ENCODE results near the gene COA8.
A peak's percentile ranks its signal among the peaks of the same experiment; 100 is the strongest.

The COA8 gene, protein sequence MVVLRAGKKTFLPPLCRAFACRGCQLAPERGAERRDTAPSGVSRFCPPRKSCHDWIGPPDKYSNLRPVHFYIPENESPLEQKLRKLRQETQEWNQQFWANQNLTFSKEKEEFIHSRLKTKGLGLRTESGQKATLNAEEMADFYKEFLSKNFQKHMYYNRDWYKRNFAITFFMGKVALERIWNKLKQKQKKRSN

DNA sequence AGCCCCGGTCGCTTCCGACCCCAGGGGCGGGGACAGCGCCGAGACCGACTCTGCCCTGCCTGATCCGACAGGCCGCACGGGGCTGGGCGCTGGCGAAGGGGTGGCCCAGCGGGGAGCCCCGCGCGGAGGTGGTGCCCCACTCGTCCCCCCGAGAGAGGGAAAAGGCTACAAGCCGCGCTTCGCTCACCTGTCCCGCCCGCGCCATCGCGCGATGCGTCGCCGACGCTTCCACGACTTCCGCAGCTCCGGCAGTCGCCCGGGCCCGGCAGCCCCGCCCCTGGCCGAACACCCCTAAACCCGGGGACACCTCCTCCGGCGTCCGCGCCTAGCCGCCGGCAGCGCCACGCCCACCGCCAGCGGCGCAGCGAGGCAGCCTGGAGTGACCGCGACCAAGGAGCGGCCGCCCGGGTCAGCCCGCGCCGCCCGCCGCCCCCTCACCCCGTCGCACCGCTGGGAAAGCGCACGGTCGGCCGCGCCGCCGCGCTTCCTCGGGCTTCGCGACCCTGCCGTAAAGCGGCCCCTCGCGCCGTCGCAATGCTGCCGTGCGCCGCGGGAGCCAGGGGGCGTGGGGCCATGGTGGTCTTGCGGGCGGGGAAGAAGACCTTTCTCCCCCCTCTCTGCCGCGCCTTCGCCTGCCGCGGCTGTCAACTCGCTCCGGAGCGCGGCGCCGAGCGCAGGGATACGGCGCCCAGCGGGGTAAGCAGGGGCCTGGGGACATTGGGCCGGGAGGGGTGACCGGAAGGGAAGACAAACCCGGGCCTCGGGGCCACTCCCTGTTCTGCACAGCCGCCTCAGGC is at the start of gene COA8, which contains the start of gene BAG5:
Gene COA8, plus strand, starts transcription at position 532 of the 797 bp plus-strand sequence. Its CDS starts 42 bp downstream, at position 574.
Gene BAG5, minus strand, starts transcription at position 229 of the 797 bp plus-strand sequence. CDS start 1,493 bp downstream, outside the sequence.
- DNase-seq (ENCODE audit: low read depth) = peak; percentile 73

DNA sequence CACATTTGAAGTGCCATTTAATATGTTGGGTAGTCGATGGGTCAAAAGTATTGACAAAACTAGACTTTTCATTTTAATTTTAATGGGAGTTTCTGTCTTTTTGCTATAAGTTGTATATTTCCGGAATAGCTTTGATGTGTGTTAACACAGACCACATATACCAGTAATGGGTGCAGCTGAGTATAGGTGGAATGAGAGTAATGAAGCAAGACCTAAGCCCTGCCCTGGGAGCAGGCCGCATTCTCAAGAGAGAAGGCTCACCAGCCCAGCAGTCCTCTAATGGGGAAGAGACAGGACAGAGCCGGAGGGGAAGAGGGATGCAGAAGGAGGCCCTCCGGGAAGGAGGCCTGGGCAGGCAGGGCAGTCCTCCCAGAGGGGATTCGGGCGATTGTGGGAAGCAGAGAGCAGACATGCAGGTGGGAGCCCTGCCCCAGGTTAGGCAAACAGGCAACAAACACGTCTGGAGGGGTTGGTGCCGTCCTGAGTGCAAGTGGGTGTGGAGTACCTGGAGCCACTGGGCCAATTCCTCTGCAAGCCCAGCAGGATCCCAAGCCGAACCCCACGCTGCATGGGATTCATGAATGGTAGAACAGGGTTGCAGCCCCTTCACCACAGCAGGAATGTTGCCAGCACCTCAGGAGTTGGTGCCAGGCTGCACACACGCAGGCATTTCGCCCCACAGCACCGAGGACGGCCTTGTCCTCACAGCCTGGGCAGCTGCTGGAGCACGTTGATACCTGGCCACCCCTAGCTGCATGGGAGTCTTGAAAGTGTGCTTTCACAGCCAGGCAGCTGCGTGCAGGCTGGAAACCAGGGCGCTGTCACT is 48.0 kb upstream of the COA8 start:
- no peak for DNase-seq (ENCODE audit: low read depth)

DNA sequence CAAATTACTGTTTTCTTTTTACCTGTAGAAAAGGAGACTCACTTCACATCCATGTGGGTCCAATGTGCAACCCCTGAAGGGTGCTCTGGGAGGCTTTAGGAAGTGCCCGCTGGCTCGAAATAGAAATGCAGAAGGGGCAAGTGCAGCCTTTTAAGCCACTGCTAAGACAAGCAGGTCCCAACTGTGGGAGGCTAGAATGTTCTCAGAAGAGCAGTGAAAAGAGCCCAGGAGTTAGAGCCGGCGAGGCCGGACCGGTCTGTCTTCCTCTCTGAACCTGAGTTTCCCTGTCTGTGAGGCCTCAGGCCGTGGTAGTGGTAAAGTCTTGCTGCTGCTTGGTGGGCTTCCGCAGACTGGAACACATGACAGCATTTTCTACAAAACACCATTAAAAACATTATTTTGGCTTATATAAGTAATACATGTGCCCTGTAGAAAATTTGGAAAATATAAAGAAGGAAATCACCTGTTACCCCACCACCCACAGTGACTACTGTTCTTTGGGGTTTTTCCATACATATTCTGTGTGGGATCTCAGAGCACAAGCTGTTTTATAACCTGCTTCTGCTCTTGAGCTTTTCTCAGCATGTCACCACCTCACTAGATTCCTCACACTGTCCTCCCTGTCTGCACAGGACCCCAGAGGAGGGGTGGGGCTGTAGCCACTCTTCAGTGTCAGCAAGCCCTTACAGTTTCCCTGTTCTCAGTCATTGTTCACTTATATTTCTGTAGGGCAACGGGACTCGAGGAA is 46.2 kb upstream of the COA8 start:
- no peak for DNase-seq (ENCODE audit: low read depth)

DNA sequence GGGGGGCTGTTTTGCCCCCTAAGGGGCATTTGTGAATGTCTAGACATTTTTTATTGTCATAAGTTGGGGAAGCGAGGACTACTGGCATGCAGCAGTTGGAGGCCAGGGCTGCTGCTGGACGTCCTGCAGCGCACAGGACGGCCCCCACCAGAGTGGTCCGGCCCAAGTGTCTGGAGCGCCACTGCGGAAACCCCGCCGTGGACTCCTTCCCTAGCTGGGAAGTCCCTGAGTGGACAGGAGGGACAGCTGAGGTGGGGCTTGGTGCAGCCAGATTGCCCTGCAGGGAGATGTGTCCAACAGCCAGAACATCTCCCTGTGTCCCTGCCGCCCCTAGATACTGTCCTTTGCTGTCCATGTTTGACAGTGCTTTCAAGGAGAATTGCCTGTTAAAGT is 45.6 kb upstream of the COA8 start:
- no peak for DNase-seq (ENCODE audit: low read depth)

DNA sequence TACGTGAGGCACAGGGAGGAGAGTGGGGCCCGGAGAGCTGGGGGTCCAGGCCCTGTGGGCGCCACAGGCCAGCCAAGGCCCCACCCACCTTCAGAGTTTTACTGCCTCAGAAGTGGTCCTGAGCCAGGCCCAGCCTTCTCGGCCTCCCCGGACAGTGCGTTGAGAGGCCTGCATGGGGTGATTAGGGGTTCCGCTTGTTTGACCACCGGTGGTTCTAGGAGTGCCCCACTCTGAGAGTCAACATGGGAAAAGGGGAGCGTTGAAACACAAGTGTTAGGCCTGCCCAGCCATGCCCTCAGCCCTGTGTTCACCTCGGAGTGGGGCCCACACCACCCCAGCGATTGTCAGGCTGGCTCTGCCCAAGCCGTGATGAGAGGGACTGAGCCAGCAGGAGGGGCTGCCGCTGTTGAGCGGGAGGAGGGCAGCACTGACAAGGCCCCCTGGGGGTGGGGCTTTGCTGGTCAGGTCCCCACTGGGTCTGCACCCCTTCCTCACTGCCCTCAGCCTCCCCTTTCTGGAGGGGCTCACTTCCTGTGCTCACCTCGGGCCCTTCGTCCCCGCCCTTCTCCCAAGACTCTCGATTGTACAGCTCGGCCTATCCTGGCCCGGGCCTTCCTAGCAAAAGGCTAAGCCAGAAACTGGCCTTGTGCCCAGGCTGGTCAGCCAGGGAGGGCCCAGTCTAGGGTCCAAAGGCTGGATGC is 44.9 kb upstream of the COA8 start:
- no peak for DNase-seq (ENCODE audit: low read depth)

DNA sequence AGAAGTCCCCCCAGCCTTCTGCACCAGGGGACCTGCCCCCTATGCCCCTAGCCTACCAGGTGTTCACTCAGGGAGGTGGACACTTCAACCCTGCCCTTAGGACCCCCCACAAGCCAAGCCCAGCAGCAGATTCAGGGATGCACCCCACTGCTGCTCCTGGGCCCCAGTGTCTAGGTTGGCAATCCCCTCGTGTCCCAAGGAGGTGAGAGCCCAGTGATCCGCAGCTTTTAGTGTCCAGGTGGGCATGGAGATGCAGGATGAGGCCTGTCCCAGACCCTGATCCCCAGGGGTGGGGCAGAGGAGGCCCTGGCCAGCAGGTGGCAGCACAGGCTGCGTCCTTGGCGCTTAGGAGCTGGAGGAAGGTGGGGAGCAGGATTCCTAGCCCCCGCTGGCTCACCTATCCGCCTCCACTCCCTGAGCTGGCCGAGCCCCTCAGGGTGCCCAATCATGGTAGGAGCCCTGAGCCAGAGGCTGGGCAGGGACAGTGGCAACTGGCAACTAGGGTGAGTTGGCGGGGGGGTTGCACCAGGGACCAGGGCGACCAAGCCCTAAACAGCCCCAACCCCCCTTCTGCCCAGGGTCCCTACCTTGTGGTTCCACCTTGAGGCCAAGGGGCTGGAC is 44.2 kb upstream of the COA8 start:
- no peak for DNase-seq (ENCODE audit: low read depth)

DNA sequence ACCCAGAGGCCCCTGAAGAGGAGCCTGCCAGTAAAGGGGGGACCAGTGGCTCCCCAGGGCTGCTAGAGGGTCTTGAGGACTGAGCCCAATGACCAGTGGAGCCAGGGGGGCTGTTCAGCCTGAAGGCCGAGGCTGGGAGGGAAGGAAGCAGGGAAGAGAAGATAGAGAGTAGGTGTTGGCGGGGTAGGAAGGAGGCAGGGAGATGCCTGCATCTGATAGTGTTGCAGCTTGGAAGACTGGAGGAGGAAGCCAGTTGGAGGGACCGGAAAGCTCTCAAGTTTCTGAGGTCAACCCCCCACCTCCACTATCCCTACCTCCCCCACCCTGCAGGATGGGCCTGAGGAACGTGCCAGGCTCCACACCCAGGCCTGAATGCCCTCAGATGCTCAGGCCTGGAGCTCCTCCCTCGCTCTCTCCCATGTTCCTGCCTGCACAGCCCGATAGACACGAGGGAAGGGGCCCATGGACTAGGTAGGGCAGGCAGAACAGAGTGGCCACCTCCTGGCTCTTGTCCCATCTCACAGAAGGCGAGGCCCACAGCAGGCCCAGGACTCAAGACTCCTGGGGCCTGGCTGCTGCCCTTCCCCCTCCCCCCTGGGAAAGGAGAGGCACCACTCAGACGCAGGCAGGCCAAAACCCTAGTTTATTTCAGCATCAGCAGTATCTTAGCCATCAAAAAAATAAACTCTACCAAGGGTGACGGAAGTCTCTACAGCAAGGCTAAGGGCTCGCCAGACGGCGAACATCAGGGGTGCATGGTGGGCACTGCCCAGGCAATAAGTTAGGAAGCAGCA is 43.5 kb upstream of the COA8 start:
- DNase-seq (ENCODE audit: low read depth) = peak; percentile 63

DNA sequence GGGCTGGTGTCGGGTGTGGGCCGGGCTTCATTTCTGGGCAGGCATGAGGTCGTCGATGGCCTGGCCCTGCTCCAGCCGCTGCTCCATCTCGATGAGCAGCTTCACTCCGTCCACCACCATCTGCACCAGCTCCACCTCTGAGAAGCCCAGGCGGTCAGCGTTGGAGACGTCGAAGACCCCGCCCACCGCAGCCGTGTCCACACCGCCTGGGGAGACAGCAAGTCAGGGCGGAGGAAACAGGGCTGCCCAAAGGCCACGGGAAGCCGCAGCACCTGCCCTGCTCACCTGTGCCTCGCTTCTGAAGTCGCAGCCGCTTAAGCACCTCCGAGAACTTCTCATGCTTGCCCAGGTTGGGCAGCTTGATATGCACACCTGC is 42.9 kb upstream of the COA8 start:
- DNase-seq (ENCODE audit: low read depth) = no peak

DNA sequence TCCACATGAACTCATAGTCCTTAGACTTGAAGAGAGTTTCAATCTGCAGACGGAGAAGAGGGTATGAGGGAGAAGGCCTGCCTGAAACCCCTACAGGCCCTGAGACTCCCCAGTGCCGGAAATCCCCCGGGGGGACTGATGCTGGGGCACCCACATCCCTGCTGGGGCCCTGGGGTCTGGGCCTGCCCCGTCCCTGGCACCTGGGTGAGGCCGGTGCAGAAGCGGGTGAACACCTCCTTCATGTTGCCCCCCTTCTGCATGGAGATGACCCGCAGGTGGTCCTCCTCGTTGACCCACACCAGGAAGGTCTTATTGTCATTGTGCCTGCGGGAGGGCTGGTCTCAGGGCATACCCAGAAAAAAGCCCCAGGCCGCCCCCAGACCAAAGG is 42.5 kb upstream of the COA8 start:
- DNase-seq (ENCODE audit: low read depth) = no peak

DNA sequence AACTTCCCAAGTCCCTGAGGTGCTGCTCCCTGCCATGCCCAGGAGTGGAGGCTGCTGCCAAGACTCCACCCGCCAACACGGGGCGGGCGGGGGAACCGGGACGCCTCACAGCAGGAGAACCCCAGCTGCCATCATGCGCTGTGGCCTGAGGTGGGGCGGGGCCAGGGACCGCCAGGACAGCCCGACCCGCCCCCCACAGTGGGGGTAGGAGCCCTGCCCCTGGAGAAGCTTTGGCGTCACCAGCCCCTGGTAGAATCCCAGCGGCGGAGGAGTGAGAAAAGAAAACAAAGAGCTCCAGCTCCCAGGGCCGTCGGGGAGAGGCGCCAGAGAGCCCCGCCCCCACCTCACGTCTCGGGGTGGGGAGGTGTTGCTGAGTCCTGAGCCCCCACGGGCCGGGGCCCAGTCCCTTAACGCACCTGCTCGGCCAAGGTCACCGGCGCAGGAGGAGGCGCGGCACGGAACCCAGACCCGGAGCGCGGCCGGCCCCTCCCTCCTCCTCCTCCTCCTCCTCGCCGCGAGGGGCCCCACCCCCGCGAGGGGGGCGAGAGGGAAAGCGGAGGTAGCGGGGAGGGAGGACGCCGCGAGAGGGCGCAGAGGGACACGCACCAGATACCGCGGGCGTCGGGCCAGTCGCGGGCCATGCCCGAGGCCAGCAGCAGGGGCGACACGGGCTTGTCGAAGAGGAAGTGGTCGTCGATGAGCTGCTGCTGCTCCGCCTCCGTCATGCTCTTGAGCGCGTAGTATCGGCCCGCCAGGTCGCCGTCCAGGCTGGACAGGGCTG is 41.9 kb upstream of the COA8 start:
- peak; percentile 54 for DNase-seq (ENCODE audit: low read depth)

DNA sequence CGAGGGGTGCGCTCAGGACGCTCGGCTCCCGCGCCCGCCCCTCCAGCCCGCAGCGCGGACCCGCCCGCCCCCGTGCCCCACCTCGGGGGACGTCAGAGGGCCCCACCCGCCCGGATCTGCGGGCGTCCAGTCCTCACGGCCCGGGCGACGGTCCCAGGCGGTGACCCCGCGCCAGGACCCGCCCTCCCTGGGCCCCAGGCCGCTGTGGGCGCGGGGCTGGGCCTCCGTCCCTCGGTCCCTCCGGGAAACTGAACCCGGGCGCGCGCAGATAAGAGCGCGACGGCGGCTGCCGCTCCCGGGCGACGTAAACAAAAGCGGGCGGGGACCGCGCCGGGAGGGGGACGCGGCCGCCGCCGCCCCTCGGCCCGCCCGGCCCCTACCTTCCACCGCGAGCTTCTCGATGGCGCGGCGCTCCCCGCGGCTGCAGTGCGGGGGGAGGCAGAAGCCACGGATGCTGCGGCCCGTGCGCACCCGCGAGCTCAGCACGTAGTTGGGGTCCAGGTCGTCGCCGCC is 41.3 kb upstream of the COA8 start:
- no peak for DNase-seq (ENCODE audit: low read depth)

DNA sequence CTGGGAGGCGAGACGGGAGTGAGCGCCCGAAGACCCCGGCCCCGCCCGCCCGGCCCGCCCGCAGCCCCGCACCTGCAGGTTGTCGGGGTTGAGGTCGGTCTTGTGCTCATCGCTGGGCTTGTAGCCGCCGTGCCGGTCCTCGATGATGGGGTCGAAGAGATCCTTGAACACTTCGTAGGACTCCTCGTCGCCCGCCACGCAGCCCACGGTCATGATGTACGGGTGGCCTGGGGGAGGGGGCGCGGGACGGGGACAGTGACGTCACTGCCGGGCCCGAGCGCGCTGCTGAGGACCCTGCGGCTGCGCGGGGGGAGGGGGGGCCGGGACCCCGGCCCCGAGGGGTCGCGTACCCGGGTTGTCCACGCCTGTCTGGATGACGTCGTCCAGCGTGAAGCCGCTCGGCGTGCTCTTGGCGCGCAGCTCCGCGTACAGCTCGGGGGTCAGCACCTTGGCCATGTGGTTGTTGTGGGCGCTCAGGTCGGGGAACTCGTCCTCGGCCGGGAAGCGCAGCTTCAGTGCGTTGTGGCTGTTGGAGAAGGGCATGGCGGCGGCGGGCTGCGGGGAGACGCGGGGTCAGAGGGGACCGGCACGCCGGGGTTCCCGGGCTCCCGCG is 40.7 kb upstream of the COA8 start:
- no peak for DNase-seq (ENCODE audit: low read depth)

DNA sequence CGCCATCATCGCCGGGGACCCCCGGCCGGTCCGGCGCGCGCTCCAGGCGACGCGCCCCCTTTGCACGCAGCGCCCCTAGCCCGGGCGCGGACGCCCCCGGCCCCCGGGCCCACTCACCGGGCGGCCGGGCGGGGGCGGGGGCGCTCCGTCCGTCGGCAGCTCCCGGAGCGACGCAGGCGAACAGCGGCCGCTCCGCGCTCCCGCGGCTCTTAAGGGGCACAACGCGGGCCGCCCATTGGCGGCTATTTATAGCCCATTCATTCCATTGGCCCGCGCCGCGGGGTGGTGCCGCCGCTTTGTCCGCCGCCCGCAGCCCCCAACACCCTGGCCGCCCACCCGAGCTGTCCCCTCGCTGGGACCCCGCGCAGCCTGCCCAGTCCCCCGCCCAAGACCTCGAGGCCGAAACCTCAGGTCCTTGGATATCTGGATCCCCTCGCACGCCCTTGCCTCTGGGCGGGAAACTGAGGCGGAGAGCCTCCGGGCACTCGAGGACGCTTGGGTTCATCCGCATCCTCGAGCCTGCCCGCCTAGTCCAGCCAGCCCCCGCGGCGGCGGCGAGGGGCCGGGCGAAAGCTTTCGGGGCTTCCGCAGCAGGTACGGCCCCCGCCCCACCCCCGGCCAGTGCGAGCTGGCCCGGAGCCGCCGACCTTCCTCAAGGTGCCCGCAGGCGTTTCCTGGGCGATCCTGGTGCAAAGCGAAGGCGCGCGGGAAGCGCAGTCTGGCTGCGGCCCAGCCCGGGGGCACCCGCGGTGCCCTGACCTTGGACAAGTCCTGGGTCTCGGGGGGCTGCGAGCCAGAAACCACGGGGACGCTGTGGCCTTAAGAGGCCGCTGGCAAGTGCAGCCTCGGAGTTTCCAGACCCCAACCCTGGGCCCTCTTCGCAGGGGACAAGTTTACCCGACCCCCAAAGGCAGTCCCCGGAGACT is 39.8 kb upstream of the COA8 start, which contains the start of gene CKB:
Gene CKB, minus strand, starts transcription at position 182 of the 926 bp plus-strand sequence. CDS start 337 bp downstream, outside the sequence.
- DNase-seq (ENCODE audit: low read depth) = peak; percentile 42

DNA sequence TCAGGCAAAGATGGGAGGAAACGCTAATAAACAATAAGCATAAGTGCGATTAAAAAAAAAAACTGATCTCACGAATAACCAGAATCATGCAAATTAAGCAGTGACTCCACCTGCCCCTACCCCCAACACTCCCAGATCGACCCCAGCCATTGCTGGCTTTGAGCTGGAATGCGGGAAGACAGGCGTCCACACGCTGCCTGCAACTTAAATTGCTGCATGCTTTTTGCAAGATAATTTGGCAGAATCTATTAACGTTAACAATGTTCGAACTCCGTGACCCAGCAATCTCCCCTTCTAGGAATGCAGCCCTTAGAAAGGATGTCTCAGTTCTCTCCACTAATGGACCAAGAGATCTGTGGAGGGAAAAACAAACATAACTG is 39.2 kb upstream of the COA8 start:
- DNase-seq (ENCODE audit: low read depth) = no peak

DNA sequence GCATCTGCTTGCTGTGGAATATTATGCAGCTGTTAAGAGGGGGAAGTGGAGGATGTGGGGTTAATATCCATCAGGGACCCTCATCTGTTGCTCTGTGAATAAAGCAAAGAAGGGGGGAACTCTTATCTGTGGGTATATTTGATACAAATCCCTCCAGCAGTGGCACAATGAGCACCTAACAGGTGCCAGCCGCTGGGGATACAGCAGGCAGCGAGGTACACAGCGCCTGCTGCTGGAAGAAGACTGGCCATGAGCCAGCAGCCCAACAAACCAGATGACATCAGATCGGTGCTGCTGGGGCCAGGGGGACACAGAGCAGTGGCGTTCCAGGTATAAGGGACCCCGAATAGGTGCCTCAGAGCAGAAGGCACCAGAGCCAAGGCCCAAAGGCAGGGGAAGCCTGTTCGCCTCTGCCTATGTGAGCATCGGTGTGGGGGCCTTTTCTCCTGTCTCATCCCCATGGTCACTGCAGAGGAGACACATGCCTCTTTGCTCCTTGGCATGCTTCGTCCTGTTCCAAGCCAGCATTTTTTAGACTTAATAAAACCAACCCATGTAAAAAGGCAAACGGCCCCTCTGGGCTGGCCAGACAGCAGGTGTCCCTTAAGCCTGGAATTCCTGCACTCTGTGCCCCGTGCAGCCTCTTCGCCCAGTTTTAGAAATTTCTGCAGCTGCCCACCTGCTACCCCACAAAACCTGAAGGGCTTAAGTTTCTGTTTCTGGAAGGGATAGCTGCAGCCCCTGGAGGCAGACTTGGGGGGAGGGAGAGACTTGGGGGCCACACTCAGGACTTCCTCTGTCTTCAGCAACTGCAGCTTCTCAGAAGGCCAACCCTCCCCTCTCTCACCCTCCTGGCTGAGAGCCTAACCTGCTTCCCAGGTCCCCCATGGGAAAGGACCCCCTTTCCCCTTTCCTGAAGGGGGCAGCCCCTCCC is 38.5 kb upstream of the COA8 start:
- no peak for DNase-seq (ENCODE audit: low read depth)
